Measurements from ENCODE around the gene C22orf15.

DNA sequence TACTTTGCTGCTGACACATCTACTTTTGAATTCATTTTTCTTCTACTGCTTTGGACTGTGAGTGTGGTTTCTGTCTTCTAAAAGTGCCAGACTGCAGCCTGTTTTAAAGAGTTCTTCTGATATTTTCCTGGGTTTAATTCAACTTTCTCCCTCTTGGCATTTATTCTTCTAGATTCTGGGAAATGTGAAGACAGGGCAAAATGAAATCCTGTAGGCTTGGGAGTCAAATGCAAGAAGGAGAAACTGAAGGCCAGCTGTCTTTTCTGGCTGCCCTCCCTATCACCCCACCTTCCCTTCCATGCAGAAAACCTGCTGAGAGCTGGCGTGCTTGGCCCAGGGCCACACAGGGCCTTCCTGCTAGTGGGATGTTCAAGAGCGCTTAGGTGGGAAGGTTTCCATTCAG, 19.5 kb upstream of the C22orf15 start:
- TF ChIP-seq POLR2A (IDR thresholded peaks at IDR 0.05): no peak
- TF ChIP-seq, protein P1, sequence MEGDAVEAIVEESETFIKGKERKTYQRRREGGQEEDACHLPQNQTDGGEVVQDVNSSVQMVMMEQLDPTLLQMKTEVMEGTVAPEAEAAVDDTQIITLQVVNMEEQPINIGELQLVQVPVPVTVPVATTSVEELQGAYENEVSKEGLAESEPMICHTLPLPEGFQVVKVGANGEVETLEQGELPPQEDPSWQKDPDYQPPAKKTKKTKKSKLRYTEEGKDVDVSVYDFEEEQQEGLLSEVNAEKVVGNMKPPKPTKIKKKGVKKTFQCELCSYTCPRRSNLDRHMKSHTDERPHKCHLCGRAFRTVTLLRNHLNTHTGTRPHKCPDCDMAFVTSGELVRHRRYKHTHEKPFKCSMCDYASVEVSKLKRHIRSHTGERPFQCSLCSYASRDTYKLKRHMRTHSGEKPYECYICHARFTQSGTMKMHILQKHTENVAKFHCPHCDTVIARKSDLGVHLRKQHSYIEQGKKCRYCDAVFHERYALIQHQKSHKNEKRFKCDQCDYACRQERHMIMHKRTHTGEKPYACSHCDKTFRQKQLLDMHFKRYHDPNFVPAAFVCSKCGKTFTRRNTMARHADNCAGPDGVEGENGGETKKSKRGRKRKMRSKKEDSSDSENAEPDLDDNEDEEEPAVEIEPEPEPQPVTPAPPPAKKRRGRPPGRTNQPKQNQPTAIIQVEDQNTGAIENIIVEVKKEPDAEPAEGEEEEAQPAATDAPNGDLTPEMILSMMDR (IDR thresholded peaks at IDR 0.05): no peak
